ENCODE data around the gene DCAF11.

GRCh38 chr14:24108336-24108874 is 6.2 kb upstream of the DCAF11 start:
- TF ChIP-seq, protein P1, sequence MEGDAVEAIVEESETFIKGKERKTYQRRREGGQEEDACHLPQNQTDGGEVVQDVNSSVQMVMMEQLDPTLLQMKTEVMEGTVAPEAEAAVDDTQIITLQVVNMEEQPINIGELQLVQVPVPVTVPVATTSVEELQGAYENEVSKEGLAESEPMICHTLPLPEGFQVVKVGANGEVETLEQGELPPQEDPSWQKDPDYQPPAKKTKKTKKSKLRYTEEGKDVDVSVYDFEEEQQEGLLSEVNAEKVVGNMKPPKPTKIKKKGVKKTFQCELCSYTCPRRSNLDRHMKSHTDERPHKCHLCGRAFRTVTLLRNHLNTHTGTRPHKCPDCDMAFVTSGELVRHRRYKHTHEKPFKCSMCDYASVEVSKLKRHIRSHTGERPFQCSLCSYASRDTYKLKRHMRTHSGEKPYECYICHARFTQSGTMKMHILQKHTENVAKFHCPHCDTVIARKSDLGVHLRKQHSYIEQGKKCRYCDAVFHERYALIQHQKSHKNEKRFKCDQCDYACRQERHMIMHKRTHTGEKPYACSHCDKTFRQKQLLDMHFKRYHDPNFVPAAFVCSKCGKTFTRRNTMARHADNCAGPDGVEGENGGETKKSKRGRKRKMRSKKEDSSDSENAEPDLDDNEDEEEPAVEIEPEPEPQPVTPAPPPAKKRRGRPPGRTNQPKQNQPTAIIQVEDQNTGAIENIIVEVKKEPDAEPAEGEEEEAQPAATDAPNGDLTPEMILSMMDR (IDR thresholded peaks at IDR 0.05; ENCODE audit: control extremely low read depth in 1 of 3, insufficient read depth in 1 of 3, low read depth in 1 of 3, low read length in 3 of 3), result no peak
- TF ChIP-seq POLR2AphosphoS5 (IDR thresholded peaks at IDR 0.05; ENCODE audit: low read depth, low read length), result no peak
- no peak for TF ChIP-seq POLR2A (IDR thresholded peaks at IDR 0.05; ENCODE audit: control extremely low read depth in 1 of 2, low read depth in 2 of 2, low read length in 2 of 2)
- TF ChIP-seq, protein P2, sequence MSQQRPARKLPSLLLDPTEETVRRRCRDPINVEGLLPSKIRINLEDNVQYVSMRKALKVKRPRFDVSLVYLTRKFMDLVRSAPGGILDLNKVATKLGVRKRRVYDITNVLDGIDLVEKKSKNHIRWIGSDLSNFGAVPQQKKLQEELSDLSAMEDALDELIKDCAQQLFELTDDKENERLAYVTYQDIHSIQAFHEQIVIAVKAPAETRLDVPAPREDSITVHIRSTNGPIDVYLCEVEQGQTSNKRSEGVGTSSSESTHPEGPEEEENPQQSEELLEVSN (IDR thresholded peaks at IDR 0.05), result no peak
- TF ChIP-seq EZH2 (IDR thresholded peaks at IDR 0.05; ENCODE audit: low read depth, low read length, severe bottlenecking), result no peak
- no peak for TF ChIP-seq EP300 (IDR thresholded peaks at IDR 0.05; ENCODE audit: borderline replicate concordance in 1 of 2, low read depth in 2 of 2, low read length in 2 of 2)
- TF ChIP-seq MAFK (IDR thresholded peaks at IDR 0.05; ENCODE audit: low read depth, low read length), result no peak
- TF ChIP-seq, protein P3, sequence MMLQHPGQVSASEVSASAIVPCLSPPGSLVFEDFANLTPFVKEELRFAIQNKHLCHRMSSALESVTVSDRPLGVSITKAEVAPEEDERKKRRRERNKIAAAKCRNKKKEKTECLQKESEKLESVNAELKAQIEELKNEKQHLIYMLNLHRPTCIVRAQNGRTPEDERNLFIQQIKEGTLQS (IDR thresholded peaks at IDR 0.05; ENCODE audit: insufficient read depth, low read depth, low read length), result no peak
- no peak for TF ChIP-seq SIRT6 (IDR thresholded peaks at IDR 0.05; ENCODE audit: low read length)
- no peak for TF ChIP-seq SP4 (IDR thresholded peaks at IDR 0.05; ENCODE audit: low read length)
- TF ChIP-seq CHD2 (IDR thresholded peaks at IDR 0.05; ENCODE audit: low read length), result no peak

Measured in H1 (cell line).